DND-41 (cell line): ENCODE data around the gene FADS6.

Source experiments
- EZH2 ChIP-seq: IDR thresholded peaks from 3 replicates; pipeline ENCODE4 v1.6.1; 2012; ENCODE audit warnings: borderline replicate concordance, low read depth, mild to moderate bottlenecking, moderate library complexity, low read length, inconsistent platforms; ENCODE audit not compliant: severe bottlenecking
- TF ChIP-seq, protein P1 (sequence below): IDR thresholded peaks from 2 replicates; pipeline ENCODE4 v1.5.1; 2012; ENCODE audit warnings: borderline replicate concordance, low read length, moderate library complexity, mild to moderate bottlenecking; ENCODE audit not compliant: poor library complexity, severe bottlenecking; ENCODE audit errors: extremely low read depth

DNA sequence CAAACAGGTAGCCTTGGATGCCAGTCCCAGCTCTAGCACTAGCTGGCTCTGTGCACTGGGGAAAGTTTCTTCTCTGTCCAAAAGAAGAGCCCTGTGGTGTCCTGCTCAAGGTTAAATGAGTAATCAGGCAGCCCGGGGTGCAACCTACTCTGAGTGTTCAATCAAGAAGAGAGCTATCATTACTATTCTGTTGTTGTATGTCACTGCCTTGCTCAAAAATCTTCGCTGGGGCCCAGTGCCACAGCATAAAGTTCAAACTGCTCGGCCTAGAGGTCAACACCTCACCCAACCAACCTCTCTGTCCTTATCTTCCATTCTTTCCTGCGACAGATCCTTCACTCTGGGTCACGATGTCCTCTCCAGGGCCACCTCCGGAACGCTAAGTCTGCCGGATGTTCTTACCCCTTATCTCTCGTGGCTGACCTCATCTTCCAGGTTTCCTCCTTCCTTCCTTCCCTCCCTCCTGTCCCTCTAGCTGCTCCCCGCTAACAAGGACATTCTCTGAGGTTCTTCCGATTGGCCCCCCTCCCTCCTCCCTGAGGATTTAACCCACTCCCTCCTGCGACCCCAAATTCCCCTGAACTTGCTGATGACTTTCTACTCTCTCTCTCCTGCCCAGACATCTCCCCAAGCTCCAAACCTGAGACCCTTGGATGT lies 25.1 kb downstream of the FADS6 start:
- TF ChIP-seq, protein P1, sequence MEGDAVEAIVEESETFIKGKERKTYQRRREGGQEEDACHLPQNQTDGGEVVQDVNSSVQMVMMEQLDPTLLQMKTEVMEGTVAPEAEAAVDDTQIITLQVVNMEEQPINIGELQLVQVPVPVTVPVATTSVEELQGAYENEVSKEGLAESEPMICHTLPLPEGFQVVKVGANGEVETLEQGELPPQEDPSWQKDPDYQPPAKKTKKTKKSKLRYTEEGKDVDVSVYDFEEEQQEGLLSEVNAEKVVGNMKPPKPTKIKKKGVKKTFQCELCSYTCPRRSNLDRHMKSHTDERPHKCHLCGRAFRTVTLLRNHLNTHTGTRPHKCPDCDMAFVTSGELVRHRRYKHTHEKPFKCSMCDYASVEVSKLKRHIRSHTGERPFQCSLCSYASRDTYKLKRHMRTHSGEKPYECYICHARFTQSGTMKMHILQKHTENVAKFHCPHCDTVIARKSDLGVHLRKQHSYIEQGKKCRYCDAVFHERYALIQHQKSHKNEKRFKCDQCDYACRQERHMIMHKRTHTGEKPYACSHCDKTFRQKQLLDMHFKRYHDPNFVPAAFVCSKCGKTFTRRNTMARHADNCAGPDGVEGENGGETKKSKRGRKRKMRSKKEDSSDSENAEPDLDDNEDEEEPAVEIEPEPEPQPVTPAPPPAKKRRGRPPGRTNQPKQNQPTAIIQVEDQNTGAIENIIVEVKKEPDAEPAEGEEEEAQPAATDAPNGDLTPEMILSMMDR: no peak
- no peak for TF ChIP-seq EZH2
